Measurements from ENCODE around the gene TMSB4X.
"Not testable (repeated sequence)": the region's sequence is repeated elsewhere in the genome, so short reads cannot be mapped to it uniquely, and the experiment has no call there.

TMSB4X gene

GRCh38 chrX:12974796-12975669 is at the start of gene TMSB4X:
Gene TMSB4X (plus strand): TSS chrX:12975110.
- Histone ChIP-seq H3K27ac (ENCODE audit: low read length) (peak within 1 kb of the TSS; percentile 90), H3K4me3 (ENCODE audit: low read length in 2 of 2) (peak within 1 kb of the TSS; percentile 86 to 93), H3K9me3 (ENCODE audit: control insufficient read depth in 2 of 2, low read length in 2 of 2) (no peaks in the 10 kb centered on the region), H3K27me3 (ENCODE audit: control insufficient read depth in 1 of 2, insufficient read depth in 2 of 2, low read length in 2 of 2) (peaks cover 0 to 4% of the 10 kb centered on the region in 2 donors), H3K36me3 (ENCODE audit: control insufficient read depth in 2 of 2, insufficient read depth in 2 of 2, low read length in 2 of 2) (no peaks in the 10 kb centered on the region), H3K9ac (ENCODE audit: low read length in 2 of 2) (peak within 1 kb of the TSS; percentile 93 to 97), H3K4me1 (ENCODE audit: control insufficient read depth, insufficient read depth, low read length) (peaks cover 19% of the 10 kb centered on the region)

DNA sequence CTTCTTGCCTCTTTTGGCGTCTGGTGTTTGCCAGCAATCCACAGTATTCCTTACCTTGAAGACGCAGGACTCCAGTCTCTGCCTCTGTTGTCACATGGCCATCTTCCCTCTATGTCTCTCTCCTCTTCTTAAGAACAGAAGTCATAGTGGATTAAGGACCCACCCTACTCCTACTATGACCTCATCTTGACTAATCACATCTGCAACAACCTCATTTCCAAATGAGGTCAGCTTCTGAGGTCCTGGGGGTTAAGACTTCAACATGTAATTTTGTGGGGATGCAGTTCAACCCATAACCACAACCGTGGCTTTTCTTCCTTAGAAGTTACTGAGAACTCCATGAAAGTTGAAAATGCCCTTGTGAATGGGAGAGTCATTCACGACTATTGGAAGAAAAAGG is 45.2 kb upstream of the TMSB4X start:
- no peaks in the 10 kb centered on the region for H3K36me3 ChIP-seq (ENCODE audit: control insufficient read depth in 2 of 2, insufficient read depth in 2 of 2, low read length in 2 of 2)

DNA sequence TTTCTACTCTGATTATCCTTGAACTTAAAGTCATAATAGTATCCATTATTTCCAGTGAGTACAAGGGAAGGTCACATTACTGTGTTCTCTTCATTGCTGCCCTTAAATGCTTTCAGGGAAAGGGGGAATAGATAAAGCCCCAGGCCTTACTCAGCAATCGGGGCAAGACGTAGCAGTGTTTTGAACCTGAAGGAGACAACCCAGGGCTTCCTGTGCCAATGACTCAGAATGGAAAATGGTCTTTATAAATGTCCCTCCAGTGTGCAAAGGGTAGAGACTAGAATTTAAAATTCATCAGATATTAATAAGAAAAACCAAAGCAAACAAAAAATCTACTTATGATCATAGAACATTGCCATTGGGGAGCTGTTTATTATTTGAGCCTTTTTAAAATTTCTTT is 44.8 kb upstream of the TMSB4X start:
- no peaks in the 10 kb centered on the region for H3K36me3 ChIP-seq (ENCODE audit: control insufficient read depth in 2 of 2, insufficient read depth in 2 of 2, low read length in 2 of 2)
- H3K4me1 ChIP-seq (ENCODE audit: control insufficient read depth, insufficient read depth, low read length): no peaks in the 10 kb centered on the region
- H3K27ac ChIP-seq (ENCODE audit: low read length): no peak overlapping the region
- H3K9me3 ChIP-seq (ENCODE audit: control insufficient read depth in 2 of 2, low read length in 2 of 2): peaks cover 0 to 7% of the 10 kb centered on the region in 2 donors
- H3K27me3 ChIP-seq (ENCODE audit: control insufficient read depth in 1 of 2, insufficient read depth in 2 of 2, low read length in 2 of 2): peaks cover 0 to 2% of the 10 kb centered on the region in 2 donors
- no peak overlapping the region for H3K9ac ChIP-seq (ENCODE audit: low read length in 2 of 2)
- H3K4me3 ChIP-seq (ENCODE audit: low read length in 2 of 2): no peak overlapping the region

More for the DNA sequence above, 45.2 kb upstream of the TMSB4X start:
- H3K4me3 ChIP-seq (ENCODE audit: low read length in 2 of 2): no peak overlapping the region
- H3K27me3 ChIP-seq (ENCODE audit: control insufficient read depth in 1 of 2, insufficient read depth in 2 of 2, low read length in 2 of 2): peaks cover 0 to 2% of the 10 kb centered on the region in 2 donors
- no peak overlapping the region for H3K9ac ChIP-seq (ENCODE audit: low read length in 2 of 2)
- no peak overlapping the region for H3K27ac ChIP-seq (ENCODE audit: low read length)
- H3K9me3 ChIP-seq (ENCODE audit: control insufficient read depth in 2 of 2, low read length in 2 of 2): peaks cover 0 to 7% of the 10 kb centered on the region in 2 donors
- no peaks in the 10 kb centered on the region for H3K4me1 ChIP-seq (ENCODE audit: control insufficient read depth, insufficient read depth, low read length)

- H3K9ac ChIP-seq (ENCODE audit: low read length in 2 of 2): no peak overlapping the region
- no peak overlapping the region for H3K4me3 ChIP-seq (ENCODE audit: low read length in 2 of 2)
Measured at GRCh38 chrX:12932244-12932643, 42.7 kb upstream of the TMSB4X start.

DNA sequence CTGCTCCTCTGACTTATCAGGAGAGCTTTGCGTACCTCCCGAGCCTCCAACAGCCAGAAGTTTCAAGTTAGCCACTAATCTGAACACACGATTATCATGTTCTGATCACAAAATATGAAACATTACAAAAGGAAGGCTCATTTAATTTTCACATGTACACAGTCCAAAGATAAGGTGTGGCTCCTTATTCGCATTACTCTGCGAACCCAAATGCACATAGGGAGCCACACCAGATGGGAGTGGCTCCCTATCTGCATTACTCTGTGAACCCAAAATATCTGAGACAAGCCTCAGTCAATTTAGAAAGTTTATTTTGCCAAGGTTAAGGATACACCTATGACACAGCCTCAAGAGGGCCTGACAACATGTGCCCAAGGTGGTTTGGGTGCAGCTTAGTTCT is 40.1 kb upstream of the TMSB4X start:
- Histone ChIP-seq H3K4me1 (ENCODE audit: control insufficient read depth, insufficient read depth, low read length) (no peaks in the 10 kb centered on the region), H3K4me3 (ENCODE audit: low read length in 2 of 2) (no peak overlapping the region), H3K9ac (ENCODE audit: low read length in 2 of 2) (no peak overlapping the region), H3K9me3 (ENCODE audit: control insufficient read depth in 2 of 2, low read length in 2 of 2) (no peaks in the 10 kb centered on the region), H3K36me3 (ENCODE audit: control insufficient read depth in 2 of 2, insufficient read depth in 2 of 2, low read length in 2 of 2) (no peaks in the 10 kb centered on the region), H3K27ac (ENCODE audit: low read length) (no peak overlapping the region), H3K27me3 (ENCODE audit: control insufficient read depth in 1 of 2, insufficient read depth in 2 of 2, low read length in 2 of 2) (peaks cover 0 to 2% of the 10 kb centered on the region in 2 donors)

More at GRCh38 chrX:12932244-12932643, 42.7 kb upstream of the TMSB4X start:
- Histone ChIP-seq H3K4me1 (ENCODE audit: control insufficient read depth, insufficient read depth, low read length) (no peaks in the 10 kb centered on the region), H3K9me3 (ENCODE audit: control insufficient read depth in 2 of 2, low read length in 2 of 2) (peaks cover 0 to 7% of the 10 kb centered on the region in 2 donors), H3K36me3 (ENCODE audit: control insufficient read depth in 2 of 2, insufficient read depth in 2 of 2, low read length in 2 of 2) (no peaks in the 10 kb centered on the region), H3K27me3 (ENCODE audit: control insufficient read depth in 1 of 2, insufficient read depth in 2 of 2, low read length in 2 of 2) (peaks cover 0 to 2% of the 10 kb centered on the region in 2 donors), H3K27ac (ENCODE audit: low read length) (no peak overlapping the region)

GRCh38 chrX:12936947-12937346 is 38.0 kb upstream of the TMSB4X start:
- Histone ChIP-seq H3K9me3 (ENCODE audit: control insufficient read depth in 2 of 2, low read length in 2 of 2) (no peaks in the 10 kb centered on the region), H3K9ac (ENCODE audit: low read length in 2 of 2) (no peak overlapping the region), H3K27ac (ENCODE audit: low read length) (no peak overlapping the region), H3K27me3 (ENCODE audit: control insufficient read depth in 1 of 2, insufficient read depth in 2 of 2, low read length in 2 of 2) (peaks cover 0 to 2% of the 10 kb centered on the region in 2 donors), H3K4me1 (ENCODE audit: control insufficient read depth, insufficient read depth, low read length) (no peaks in the 10 kb centered on the region), H3K4me3 (ENCODE audit: low read length in 2 of 2) (no peak overlapping the region), H3K36me3 (ENCODE audit: control insufficient read depth in 2 of 2, insufficient read depth in 2 of 2, low read length in 2 of 2) (no peaks in the 10 kb centered on the region)

- not testable (repeated sequence) for H3K36me3 ChIP-seq (ENCODE audit: control insufficient read depth in 2 of 2, insufficient read depth in 2 of 2, low read length in 2 of 2)
Measured at GRCh38 chrX:12940471-12940870, 34.4 kb upstream of the TMSB4X start.

GRCh38 chrX:12943592-12943991 is 31.3 kb upstream of the TMSB4X start:
- not testable (repeated sequence) for H3K4me3 ChIP-seq (ENCODE audit: low read length in 2 of 2); H3K9ac ChIP-seq (ENCODE audit: low read length in 2 of 2); H3K27me3 ChIP-seq (ENCODE audit: control insufficient read depth in 1 of 2, insufficient read depth in 2 of 2, low read length in 2 of 2); H3K4me1 ChIP-seq (ENCODE audit: control insufficient read depth, insufficient read depth, low read length); H3K9me3 ChIP-seq (ENCODE audit: control insufficient read depth in 2 of 2, low read length in 2 of 2); H3K36me3 ChIP-seq (ENCODE audit: control insufficient read depth in 2 of 2, insufficient read depth in 2 of 2, low read length in 2 of 2); H3K27ac ChIP-seq (ENCODE audit: low read length)

More at GRCh38 chrX:12940471-12940870, 34.4 kb upstream of the TMSB4X start:
- not testable (repeated sequence) for H3K4me1 ChIP-seq (ENCODE audit: control insufficient read depth, insufficient read depth, low read length); H3K27me3 ChIP-seq (ENCODE audit: control insufficient read depth in 1 of 2, insufficient read depth in 2 of 2, low read length in 2 of 2); H3K9ac ChIP-seq (ENCODE audit: low read length in 2 of 2); H3K9me3 ChIP-seq (ENCODE audit: control insufficient read depth in 2 of 2, low read length in 2 of 2); H3K27ac ChIP-seq (ENCODE audit: low read length); H3K4me3 ChIP-seq (ENCODE audit: low read length in 2 of 2)

DNA sequence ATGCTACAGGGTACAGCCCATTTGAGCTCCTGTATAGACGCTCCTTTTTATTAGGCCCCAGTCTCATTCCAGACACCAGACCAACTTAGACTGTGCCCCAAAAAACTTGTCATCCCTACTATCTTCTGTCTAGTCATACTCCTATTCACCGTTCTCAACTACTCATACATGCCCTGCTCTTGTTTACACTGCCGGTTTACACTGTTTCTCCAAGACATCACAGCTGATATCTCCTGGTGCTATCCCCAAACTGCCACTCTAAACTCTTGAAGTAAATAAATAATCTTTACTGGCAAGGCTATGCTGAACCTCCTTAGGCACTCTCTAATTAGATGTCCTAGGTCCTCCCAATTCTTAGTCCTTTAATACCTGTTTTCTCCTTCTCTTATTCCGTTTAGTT is 30.5 kb upstream of the TMSB4X start:
- not testable (repeated sequence) for H3K9me3 ChIP-seq (ENCODE audit: control insufficient read depth in 2 of 2, low read length in 2 of 2); H3K4me1 ChIP-seq (ENCODE audit: control insufficient read depth, insufficient read depth, low read length); H3K4me3 ChIP-seq (ENCODE audit: low read length in 2 of 2); H3K27me3 ChIP-seq (ENCODE audit: control insufficient read depth in 1 of 2, insufficient read depth in 2 of 2, low read length in 2 of 2); H3K36me3 ChIP-seq (ENCODE audit: control insufficient read depth in 2 of 2, insufficient read depth in 2 of 2, low read length in 2 of 2); H3K9ac ChIP-seq (ENCODE audit: low read length in 2 of 2); H3K27ac ChIP-seq (ENCODE audit: low read length)

DNA sequence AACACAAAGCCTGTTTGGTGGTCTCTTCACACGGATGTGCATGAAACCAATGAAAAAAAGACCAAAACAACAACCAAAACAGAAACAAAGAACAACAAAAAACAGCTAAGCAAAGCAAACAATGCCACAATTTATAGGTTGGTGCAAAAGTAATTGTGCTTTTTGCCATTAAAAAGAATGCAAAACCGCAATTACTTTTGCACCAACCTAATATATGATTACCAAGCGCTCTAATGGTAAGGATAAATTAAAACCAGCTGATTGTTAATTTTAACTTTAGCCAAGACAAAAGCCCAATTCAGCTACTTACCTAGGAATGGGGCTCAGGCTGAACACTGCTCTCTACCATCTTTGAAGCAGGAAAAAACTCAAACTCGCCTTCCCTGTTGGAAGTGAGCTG is 29.4 kb upstream of the TMSB4X start:
- Histone ChIP-seq H3K4me1 (ENCODE audit: control insufficient read depth, insufficient read depth, low read length) (peaks cover 7% of the 10 kb centered on the region), H3K27me3 (ENCODE audit: control insufficient read depth in 1 of 2, insufficient read depth in 2 of 2, low read length in 2 of 2) (peaks cover 0 to 2% of the 10 kb centered on the region in 2 donors), H3K9ac (ENCODE audit: low read length in 2 of 2) (no peak overlapping the region), H3K36me3 (ENCODE audit: control insufficient read depth in 2 of 2, insufficient read depth in 2 of 2, low read length in 2 of 2) (no peaks in the 10 kb centered on the region), H3K4me3 (ENCODE audit: low read length in 2 of 2) (no peak overlapping the region), H3K9me3 (ENCODE audit: control insufficient read depth in 2 of 2, low read length in 2 of 2) (no peaks in the 10 kb centered on the region), H3K27ac (ENCODE audit: low read length) (no peak overlapping the region)

DNA sequence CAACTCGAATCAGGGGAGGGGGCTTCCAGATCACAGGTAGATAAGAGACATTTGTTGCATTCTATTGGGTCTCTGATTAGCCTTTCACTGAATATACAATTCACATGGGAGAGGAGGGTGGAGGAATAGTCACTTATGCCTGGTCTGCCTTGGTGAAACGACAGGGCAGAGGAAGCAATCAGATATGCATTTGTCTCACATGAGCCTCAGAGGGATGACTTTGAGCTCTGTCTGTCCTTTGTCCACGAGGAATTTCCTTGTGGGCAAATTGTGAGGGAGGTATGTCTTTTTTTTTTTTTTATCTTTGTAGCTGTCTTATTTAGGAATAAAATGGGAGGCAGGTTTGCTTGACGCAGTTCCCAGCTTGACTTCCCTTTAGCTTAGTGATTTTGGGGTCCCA is 28.5 kb upstream of the TMSB4X start:
- H3K9me3 ChIP-seq (ENCODE audit: control insufficient read depth in 2 of 2, low read length in 2 of 2): no peaks in the 10 kb centered on the region
- H3K27ac ChIP-seq (ENCODE audit: low read length): no peak overlapping the region
- H3K4me1 ChIP-seq (ENCODE audit: control insufficient read depth, insufficient read depth, low read length): peaks cover 9% of the 10 kb centered on the region
- H3K27me3 ChIP-seq (ENCODE audit: control insufficient read depth in 1 of 2, insufficient read depth in 2 of 2, low read length in 2 of 2): peaks cover 0 to 2% of the 10 kb centered on the region in 2 donors
- no peak overlapping the region for H3K4me3 ChIP-seq (ENCODE audit: low read length in 2 of 2)
- H3K36me3 ChIP-seq (ENCODE audit: control insufficient read depth in 2 of 2, insufficient read depth in 2 of 2, low read length in 2 of 2): no peaks in the 10 kb centered on the region
- no peak overlapping the region for H3K9ac ChIP-seq (ENCODE audit: low read length in 2 of 2)

All from stomach smooth muscle (tissue), 2 donors.